ENCODE data around the gene GABRR3.

Gene GABRR3

GRCh38 chr3:97981886-97982285 is 53.2 kb downstream of the GABRR3 start:
- Histone ChIP-seq H3K4me1 (ENCODE audit: control insufficient read depth in 1 of 2, insufficient read depth in 1 of 2, low read depth in 1 of 2, low read length in 1 of 2) (no peaks in the 10 kb centered on the region), H3K27me3 (no peaks in the 10 kb centered on the region), H3K9me3 (no peaks in the 10 kb centered on the region), H3K36me3 (no peaks in the 10 kb centered on the region), H3K4me3 (ENCODE audit: low read depth in 1 of 2, low read length in 1 of 2) (no peak overlapping the region), H3K27ac (no peak overlapping the region)
- TF ChIP-seq CTCF (IDR thresholded peaks at IDR 0.05): no peak

- H3K9me3 ChIP-seq: no peaks in the 10 kb centered on the region
- no peak for TF ChIP-seq CTCF (IDR thresholded peaks at IDR 0.05)
- no peak overlapping the region for H3K27ac ChIP-seq
- H3K27me3 ChIP-seq: peaks cover 7% of the 10 kb centered on the region
- no peak overlapping the region for H3K4me3 ChIP-seq (ENCODE audit: low read depth in 1 of 2, low read length in 1 of 2)
- no peaks in the 10 kb centered on the region for H3K4me1 ChIP-seq (ENCODE audit: control insufficient read depth in 1 of 2, insufficient read depth in 1 of 2, low read depth in 1 of 2, low read length in 1 of 2)
- H3K36me3 ChIP-seq: no peaks in the 10 kb centered on the region
Measured at GRCh38 chr3:97979610-97980009, 55.5 kb downstream of the GABRR3 start.

- Histone ChIP-seq H3K27ac (no peak overlapping the region), H3K4me3 (ENCODE audit: low read depth in 1 of 2, low read length in 1 of 2) (no peak overlapping the region), H3K4me1 (ENCODE audit: control insufficient read depth in 1 of 2, insufficient read depth in 1 of 2, low read depth in 1 of 2, low read length in 1 of 2) (peaks cover 11 to 23% of the 10 kb centered on the region in 2 experiments), H3K9me3 (no peaks in the 10 kb centered on the region), H3K27me3 (peaks cover 48% of the 10 kb centered on the region), H3K36me3 (no peaks in the 10 kb centered on the region)
- no peak for TF ChIP-seq CTCF (IDR thresholded peaks at IDR 0.05)
Measured at GRCh38 chr3:97975466-97975865, 59.6 kb downstream of the GABRR3 start.

- Histone ChIP-seq H3K27me3 (peaks cover 53% of the 10 kb centered on the region), H3K9me3 (no peaks in the 10 kb centered on the region), H3K36me3 (no peaks in the 10 kb centered on the region), H3K27ac (no peak overlapping the region), H3K4me1 (ENCODE audit: control insufficient read depth in 1 of 2, insufficient read depth in 1 of 2, low read depth in 1 of 2, low read length in 1 of 2) (peaks cover 11 to 23% of the 10 kb centered on the region in 2 experiments), H3K4me3 (ENCODE audit: low read depth in 1 of 2, low read length in 1 of 2) (no peak overlapping the region)
- TF ChIP-seq CTCF (IDR thresholded peaks at IDR 0.05): no peak
Measured at GRCh38 chr3:97974996-97975395, 60.1 kb downstream of the GABRR3 start.

- Histone ChIP-seq H3K36me3 (no peaks in the 10 kb centered on the region), H3K9me3 (no peaks in the 10 kb centered on the region), H3K4me1 (ENCODE audit: control insufficient read depth in 1 of 2, insufficient read depth in 1 of 2, low read depth in 1 of 2, low read length in 1 of 2) (peaks cover 11 to 23% of the 10 kb centered on the region in 2 experiments), H3K27ac (no peak overlapping the region), H3K4me3 (ENCODE audit: low read depth in 1 of 2, low read length in 1 of 2) (no peak overlapping the region), H3K27me3 (peaks cover 62% of the 10 kb centered on the region)
- TF ChIP-seq CTCF (IDR thresholded peaks at IDR 0.05): no peak
Measured at GRCh38 chr3:97972976-97973375, 62.1 kb downstream of the GABRR3 start.

Data from neutrophil (primary cell).